Measurements from ENCODE around the gene CELF4. TPM values are rescaled to one million over a fixed set of nuclear protein-coding genes. Genes with fewer than 3 reads are reported as not detected.

CELF4 gene
- total and polyA plus RNA-seq, 2 donors (not counting 1 experiment from before 2014, with no cell fraction given) = 0.17 TPM; not detected in 1

- H4K20me1 ChIP-seq (ENCODE audit: control insufficient read depth, extremely low read depth, insufficient read depth, low read length) = no peaks in the 10 kb centered on the region
- DNase-seq (ENCODE audit: low read depth in 2 of 2) = no peak
- H2AFZ ChIP-seq (ENCODE audit: low read length) = no peak overlapping the region
- H3K4me2 ChIP-seq (ENCODE audit: extremely low read depth, insufficient read depth, low read length) = no peak overlapping the region
- no peaks in the 10 kb centered on the region for H3K9me3 ChIP-seq (ENCODE audit: control insufficient read depth, insufficient read depth, low read depth, low read length)
- peaks cover 5% of the 10 kb centered on the region for H3K4me1 ChIP-seq (ENCODE audit: control insufficient read depth, extremely low read depth, insufficient read depth, low read length)
- H3K79me2 ChIP-seq (ENCODE audit: control insufficient read depth, insufficient read depth, low read length) = no peaks in the 10 kb centered on the region
- no peak overlapping the region for H3K4me3 ChIP-seq (replicated peaks in 1 of 4; ENCODE audit: control extremely low read depth in 1 of 4, insufficient read depth in 1 of 4, low read depth in 3 of 4, low read length in 4 of 4)
- no peak overlapping the region for H3K27ac ChIP-seq (ENCODE audit: insufficient read depth, low read length)
- H3K9ac ChIP-seq (ENCODE audit: insufficient read depth, low read length) = no peak overlapping the region
- TF ChIP-seq EZH2 (IDR thresholded peaks at IDR 0.05; ENCODE audit: low read length, missing control alignments) = no peak
- TF ChIP-seq CTCF (conservative IDR thresholded peaks at IDR 0.05 in 1 of 2, IDR thresholded peaks at IDR 0.05 in 1 of 2; ENCODE audit: low read depth in 1 of 2, low read length in 2 of 2) = no peak
- H3K27me3 ChIP-seq (ENCODE audit: control insufficient read depth, insufficient read depth, low read length) = peaks cover 2% of the 10 kb centered on the region
- no peaks in the 10 kb centered on the region for H3K36me3 ChIP-seq (ENCODE audit: control insufficient read depth, insufficient read depth, low read length)
Measured at GRCh38 chr18:37389684-37390368, 175.8 kb downstream of the CELF4 start.

GRCh38 chr18:37389041-37389440 is 176.6 kb downstream of the CELF4 start:
- Histone ChIP-seq H4K20me1 (ENCODE audit: control insufficient read depth, extremely low read depth, insufficient read depth, low read length) (no peaks in the 10 kb centered on the region), H2AFZ (ENCODE audit: low read length) (no peak overlapping the region), H3K36me3 (ENCODE audit: control insufficient read depth, insufficient read depth, low read length) (no peaks in the 10 kb centered on the region), H3K27ac (ENCODE audit: insufficient read depth, low read length) (no peak overlapping the region), H3K9ac (ENCODE audit: insufficient read depth, low read length) (no peak overlapping the region), H3K4me3 (replicated peaks in 1 of 4; ENCODE audit: control extremely low read depth in 1 of 4, insufficient read depth in 1 of 4, low read depth in 3 of 4, low read length in 4 of 4) (no peak overlapping the region), H3K4me1 (ENCODE audit: control insufficient read depth, extremely low read depth, insufficient read depth, low read length) (peaks cover 2% of the 10 kb centered on the region), H3K79me2 (ENCODE audit: control insufficient read depth, insufficient read depth, low read length) (no peaks in the 10 kb centered on the region), H3K9me3 (ENCODE audit: control insufficient read depth, insufficient read depth, low read depth, low read length) (no peaks in the 10 kb centered on the region), H3K4me2 (ENCODE audit: extremely low read depth, insufficient read depth, low read length) (no peak overlapping the region), H3K27me3 (ENCODE audit: control insufficient read depth, insufficient read depth, low read length) (peaks cover 4% of the 10 kb centered on the region)
- DNase-seq (ENCODE audit: low read depth in 2 of 2) = no peak
- no peak for TF ChIP-seq EZH2 (IDR thresholded peaks at IDR 0.05; ENCODE audit: low read length, missing control alignments)
- no peak for TF ChIP-seq CTCF (conservative IDR thresholded peaks at IDR 0.05 in 1 of 2, IDR thresholded peaks at IDR 0.05 in 1 of 2; ENCODE audit: low read depth in 1 of 2, low read length in 2 of 2)

- no peak for DNase-seq (ENCODE audit: low read depth in 2 of 2)
- no peak overlapping the region for H3K4me2 ChIP-seq (ENCODE audit: extremely low read depth, insufficient read depth, low read length)
- no peaks in the 10 kb centered on the region for H3K79me2 ChIP-seq (ENCODE audit: control insufficient read depth, insufficient read depth, low read length)
- H2AFZ ChIP-seq (ENCODE audit: low read length) = no peak overlapping the region
- no peaks in the 10 kb centered on the region for H3K36me3 ChIP-seq (ENCODE audit: control insufficient read depth, insufficient read depth, low read length)
- H3K27me3 ChIP-seq (ENCODE audit: control insufficient read depth, insufficient read depth, low read length) = peaks cover 4% of the 10 kb centered on the region
- no peaks in the 10 kb centered on the region for H3K9me3 ChIP-seq (ENCODE audit: control insufficient read depth, insufficient read depth, low read depth, low read length)
- no peaks in the 10 kb centered on the region for H3K4me1 ChIP-seq (ENCODE audit: control insufficient read depth, extremely low read depth, insufficient read depth, low read length)
- TF ChIP-seq CTCF (conservative IDR thresholded peaks at IDR 0.05 in 1 of 2, IDR thresholded peaks at IDR 0.05 in 1 of 2; ENCODE audit: low read depth in 1 of 2, low read length in 2 of 2) (no peak), EZH2 (IDR thresholded peaks at IDR 0.05; ENCODE audit: low read length, missing control alignments) (no peak)
- no peak overlapping the region for H3K27ac ChIP-seq (ENCODE audit: insufficient read depth, low read length)
- no peak overlapping the region for H3K9ac ChIP-seq (ENCODE audit: insufficient read depth, low read length)
- no peak overlapping the region for H3K4me3 ChIP-seq (replicated peaks in 1 of 4; ENCODE audit: control extremely low read depth in 1 of 4, insufficient read depth in 1 of 4, low read depth in 3 of 4, low read length in 4 of 4)
- H4K20me1 ChIP-seq (ENCODE audit: control insufficient read depth, extremely low read depth, insufficient read depth, low read length) = no peaks in the 10 kb centered on the region
Measured at GRCh38 chr18:37388413-37388812, 177.2 kb downstream of the CELF4 start.
